Lower leg skin (tissue), 3 donors: Measurements from ENCODE around the gene HES3.

Source experiments
- CTCF ChIP-seq, 3 donors: fragments of 450-650 bp; IDR thresholded peaks; one replicate each; pipeline ENCODE4 v1.5.1; 2016; ENCODE audit warnings: antibody characterized with exemption in 3 of 3, mild to moderate bottlenecking in 3 of 3, moderate library complexity in 2 of 3
- POLR2A ChIP-seq, 2 donors: fragments of 450-650 bp; IDR thresholded peaks; one replicate each; pipeline ENCODE4 v1.6.1; 2016 to 2017; ENCODE audit warnings: antibody characterized with exemption in 2 of 2, mild to moderate bottlenecking in 1 of 2, moderate library complexity in 1 of 2

DNA sequence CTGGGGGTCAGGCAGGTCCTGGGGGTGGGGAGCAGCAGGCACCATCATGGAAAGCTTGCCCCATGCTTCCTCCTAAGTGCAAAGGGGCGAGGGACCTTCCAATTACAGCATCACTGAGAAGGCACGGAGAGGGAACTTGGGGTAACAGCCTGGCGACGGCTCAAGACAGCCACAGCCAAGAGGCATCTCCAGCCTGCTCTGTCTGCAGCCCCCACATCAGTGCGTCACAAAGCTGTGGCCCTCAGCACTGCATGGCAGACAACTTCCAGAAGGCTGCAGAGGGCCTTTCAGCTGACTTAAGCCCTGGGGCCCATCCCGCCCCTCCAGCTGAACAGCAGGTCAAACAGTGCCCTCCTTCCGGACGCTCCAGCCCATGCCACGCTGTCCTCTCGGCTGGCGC is 30.1 kb downstream of the HES3 start:
- TF ChIP-seq POLR2A (IDR thresholded peaks at IDR 0.05) = no peak
- TF ChIP-seq CTCF (IDR thresholded peaks at IDR 0.05) = no peak
